ENCODE measurements around the gene RBMS2.
"Not testable (repeated sequence)": the region's sequence is repeated elsewhere in the genome, so short reads cannot be mapped to it uniquely, and the experiment has no call there.

RBMS2 gene

GRCh38 chr12:56499879-56500278 is 21.7 kb upstream of the RBMS2 start:
- in situ Hi-C loops (cut with HindIII; ENCODE audit: low pct_ligation_motif_present, low pct_unique_long_range_greater_than_20kb, low sequenced_read_pairs): not testable (repeated sequence)

GRCh38 chr12:56510786-56511185 is 10.8 kb upstream of the RBMS2 start:
- no peak for DNase-seq
- in situ Hi-C loops (cut with HindIII; ENCODE audit: low pct_ligation_motif_present, low pct_unique_long_range_greater_than_20kb, low sequenced_read_pairs): no loop called here

More at GRCh38 chr12:56499879-56500278, 21.7 kb upstream of the RBMS2 start:
- not testable (repeated sequence) for DNase-seq

- DNase-seq; in situ Hi-C loops (cut with HindIII; ENCODE audit: low pct_ligation_motif_present, low pct_unique_long_range_greater_than_20kb, low sequenced_read_pairs): not testable (repeated sequence)
Measured at GRCh38 chr12:56514014-56514318, 7.7 kb upstream of the RBMS2 start.

- DNase-seq: no peak
- in situ Hi-C loops (cut with HindIII; ENCODE audit: low pct_ligation_motif_present, low pct_unique_long_range_greater_than_20kb, low sequenced_read_pairs): loop anchor here (5.0 kb wide), 1 partner anchor 94 kb away; no protein-coding TSS in a partner anchor
Measured at GRCh38 chr12:56517854-56518253, 3.8 kb upstream of the RBMS2 start.

- peak; percentile 43 for DNase-seq
- in situ Hi-C loops (cut with HindIII; ENCODE audit: low pct_ligation_motif_present, low pct_unique_long_range_greater_than_20kb, low sequenced_read_pairs): loop anchor here (5.0 kb wide), 1 partner anchor 94 kb away; no protein-coding TSS in a partner anchor
Measured at GRCh38 chr12:56518570-56518969, 3.0 kb upstream of the RBMS2 start.

GRCh38 chr12:56520048-56520447 is 1.6 kb upstream of the RBMS2 start:
- in situ Hi-C loops (cut with HindIII; ENCODE audit: low pct_ligation_motif_present, low pct_unique_long_range_greater_than_20kb, low sequenced_read_pairs): loop anchor here (5.0 kb wide), 1 partner anchor 52 kb away; no protein-coding TSS in a partner anchor
- no peak for DNase-seq

GRCh38 chr12:56520506-56520905 is 1.1 kb upstream of the RBMS2 start:
- in situ Hi-C loops (cut with HindIII; ENCODE audit: low pct_ligation_motif_present, low pct_unique_long_range_greater_than_20kb, low sequenced_read_pairs): loop anchor here (5.0 kb wide), 1 partner anchor 52 kb away; no protein-coding TSS in a partner anchor

GRCh38 chr12:56521209-56521589 is 421 bp upstream of the RBMS2 start:
- in situ Hi-C loops (cut with HindIII; ENCODE audit: low pct_ligation_motif_present, low pct_unique_long_range_greater_than_20kb, low sequenced_read_pairs): loop anchor here (5.0 kb wide), 1 partner anchor 51 kb away; no protein-coding TSS in a partner anchor
- DNase-seq: no peak

More at GRCh38 chr12:56520506-56520905, 1.1 kb upstream of the RBMS2 start:
- no peak for DNase-seq

GRCh38 chr12:56522411-56523193 is 982 bp downstream of the RBMS2 start:
- in situ Hi-C loops (cut with HindIII; ENCODE audit: low pct_ligation_motif_present, low pct_unique_long_range_greater_than_20kb, low sequenced_read_pairs): loop anchor here (5.0 kb wide), 1 partner anchor 50 kb away; no protein-coding TSS in a partner anchor
- peak; percentile 51 for DNase-seq

GRCh38 chr12:56528846-56529245 is 7.2 kb downstream of the RBMS2 start:
- no peak for DNase-seq
- in situ Hi-C loops (cut with HindIII; ENCODE audit: low pct_ligation_motif_present, low pct_unique_long_range_greater_than_20kb, low sequenced_read_pairs): no loop called here

GRCh38 chr12:56529656-56530055 is 8.0 kb downstream of the RBMS2 start:
- in situ Hi-C loops (cut with HindIII; ENCODE audit: low pct_ligation_motif_present, low pct_unique_long_range_greater_than_20kb, low sequenced_read_pairs): no loop called here
- no peak for DNase-seq

- in situ Hi-C loops (cut with HindIII; ENCODE audit: low pct_ligation_motif_present, low pct_unique_long_range_greater_than_20kb, low sequenced_read_pairs): no loop called here
Measured at GRCh38 chr12:56530390-56531055, 8.9 kb downstream of the RBMS2 start.

GRCh38 chr12:56537546-56537945 is 15.9 kb downstream of the RBMS2 start:
- in situ Hi-C loops (cut with HindIII; ENCODE audit: low pct_ligation_motif_present, low pct_unique_long_range_greater_than_20kb, low sequenced_read_pairs): no loop called here
- no peak for DNase-seq

More at GRCh38 chr12:56530390-56531055, 8.9 kb downstream of the RBMS2 start:
- DNase-seq: no peak

GRCh38 chr12:56541631-56542030 is 20.0 kb downstream of the RBMS2 start:
- in situ Hi-C loops (cut with HindIII; ENCODE audit: low pct_ligation_motif_present, low pct_unique_long_range_greater_than_20kb, low sequenced_read_pairs): no loop called here
- DNase-seq: no peak

GRCh38 chr12:56542164-56542563 is 20.5 kb downstream of the RBMS2 start:
- DNase-seq: no peak
- in situ Hi-C loops (cut with HindIII; ENCODE audit: low pct_ligation_motif_present, low pct_unique_long_range_greater_than_20kb, low sequenced_read_pairs): no loop called here

- in situ Hi-C loops (cut with HindIII; ENCODE audit: low pct_ligation_motif_present, low pct_unique_long_range_greater_than_20kb, low sequenced_read_pairs): no loop called here
- DNase-seq: no peak
Measured at GRCh38 chr12:56545023-56545604, 23.5 kb downstream of the RBMS2 start.

- in situ Hi-C loops (cut with HindIII; ENCODE audit: low pct_ligation_motif_present, low pct_unique_long_range_greater_than_20kb, low sequenced_read_pairs): no loop called here
- no peak for DNase-seq
Measured at GRCh38 chr12:56546680-56547079, 25.1 kb downstream of the RBMS2 start.

- DNase-seq: no peak
- in situ Hi-C loops (cut with HindIII; ENCODE audit: low pct_ligation_motif_present, low pct_unique_long_range_greater_than_20kb, low sequenced_read_pairs): no loop called here
Measured at GRCh38 chr12:56551070-56551469, 29.4 kb downstream of the RBMS2 start.

GRCh38 chr12:56565510-56566101 is 44.0 kb downstream of the RBMS2 start:
- DNase-seq: no peak
- in situ Hi-C loops (cut with HindIII; ENCODE audit: low pct_ligation_motif_present, low pct_unique_long_range_greater_than_20kb, low sequenced_read_pairs): no loop called here

Measured in ACHN (cell line).